Globus pallidus (tissue), 1 donor: ENCODE data around the gene WARS2.
"Not testable (repeated sequence)": the region's sequence is repeated elsewhere in the genome, so short reads cannot be mapped to it uniquely, and the experiment has no call there.

Experiments used
- DNase-seq: peaks from one replicate; pipeline ENCODE4 v3.0.0-alpha.2; 2015; ENCODE audit warnings: low spot score

The WARS2 gene

GRCh38 chr1:119139403-119139802 lies 1.1 kb downstream of the WARS2 start:
- DNase-seq: no peak

DNA sequence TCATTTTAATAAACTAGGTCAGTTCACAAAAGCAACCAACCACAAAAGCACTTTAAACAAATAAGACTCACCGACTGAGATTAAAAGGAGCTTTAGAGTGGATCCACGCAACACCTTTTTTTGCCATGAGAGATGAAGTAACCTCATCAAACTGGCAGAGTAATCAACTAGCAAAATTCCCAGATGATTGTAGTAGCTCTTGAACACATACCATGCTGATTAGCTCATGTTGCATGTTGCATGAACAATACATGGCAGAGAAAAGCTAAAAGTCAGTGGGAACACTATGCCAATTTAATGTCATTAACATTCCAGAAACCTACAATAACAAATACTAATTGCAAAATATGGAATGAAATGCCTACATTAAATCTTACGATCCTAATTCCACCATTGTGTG lies 4.1 kb downstream of the WARS2 start:
- no peak for DNase-seq

DNA sequence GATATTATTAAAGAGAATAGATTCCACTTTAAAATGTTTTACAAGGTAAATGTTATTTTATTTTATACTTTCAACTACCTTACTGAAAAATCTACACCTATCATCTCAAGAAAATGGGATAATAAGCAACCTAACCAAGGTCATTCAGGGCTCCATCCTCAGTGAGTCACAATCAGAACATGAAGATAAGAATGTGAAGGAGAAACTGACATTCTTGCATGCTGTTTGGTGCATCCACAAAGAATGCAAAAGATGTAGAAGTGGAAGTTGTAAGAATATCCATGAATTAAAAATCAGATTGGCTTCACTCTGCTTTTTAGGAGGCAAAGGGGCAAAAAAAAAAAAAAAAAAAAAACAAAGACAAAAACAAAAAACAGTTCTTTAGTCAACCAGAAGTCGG lies 6.5 kb downstream of the WARS2 start:
- no peak for DNase-seq

GRCh38 chr1:119132179-119132578 lies 8.3 kb downstream of the WARS2 start:
- DNase-seq: no peak

DNA sequence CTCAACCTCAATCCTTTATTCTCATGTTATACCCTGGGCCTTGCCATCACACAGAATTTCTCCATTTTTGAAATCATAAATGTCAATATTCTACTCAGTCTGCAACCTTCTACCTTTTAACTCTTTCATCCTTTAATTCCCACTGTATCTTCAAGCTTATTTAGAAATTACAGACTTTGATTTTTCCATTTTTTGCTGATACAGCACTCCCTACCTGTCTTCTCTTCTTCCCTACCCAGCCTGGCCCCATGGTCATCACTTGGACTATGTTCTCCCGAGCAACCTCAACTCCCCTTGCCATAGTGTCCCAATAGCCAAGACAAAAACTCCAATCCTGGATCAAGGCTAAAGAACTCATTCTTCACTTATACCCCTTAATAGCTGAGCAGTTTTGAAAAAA lies 14.6 kb downstream of the WARS2 start:
- DNase-seq: no peak

- DNase-seq: no peak
These were observed 15.7 kb downstream of the WARS2 start for GRCh38 chr1:119124764-119125163.

GRCh38 chr1:119121872-119122271 lies 18.6 kb downstream of the WARS2 start:
- not testable (repeated sequence) for DNase-seq

DNA sequence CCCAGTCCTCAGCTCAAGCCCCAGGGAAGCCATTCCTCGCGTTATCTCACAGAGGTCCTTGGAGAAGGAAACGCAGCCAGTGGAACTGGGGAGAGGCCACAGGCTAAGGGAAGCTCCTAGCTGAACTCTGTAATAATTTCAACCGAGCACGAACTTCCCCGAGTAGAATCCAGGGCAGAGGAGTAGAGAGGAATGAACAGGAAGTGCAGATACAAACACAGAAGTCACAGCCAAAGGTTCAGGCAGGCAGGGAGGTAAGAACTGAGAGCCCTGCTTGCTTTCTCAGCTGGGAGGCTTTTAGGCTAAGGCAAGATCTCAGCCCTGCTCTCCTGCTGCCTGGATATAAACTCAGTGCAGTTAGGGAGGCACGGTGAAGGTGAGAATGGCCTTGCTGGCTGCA lies 23.7 kb downstream of the WARS2 start:
- no peak for DNase-seq

- DNase-seq: no peak
These were observed 24.7 kb downstream of the WARS2 start for GRCh38 chr1:119115736-119116135.

- no peak for DNase-seq
These were observed 25.1 kb downstream of the WARS2 start for GRCh38 chr1:119115311-119115710.

- no peak for DNase-seq
These were observed 25.7 kb downstream of the WARS2 start for GRCh38 chr1:119114786-119115185.

DNA sequence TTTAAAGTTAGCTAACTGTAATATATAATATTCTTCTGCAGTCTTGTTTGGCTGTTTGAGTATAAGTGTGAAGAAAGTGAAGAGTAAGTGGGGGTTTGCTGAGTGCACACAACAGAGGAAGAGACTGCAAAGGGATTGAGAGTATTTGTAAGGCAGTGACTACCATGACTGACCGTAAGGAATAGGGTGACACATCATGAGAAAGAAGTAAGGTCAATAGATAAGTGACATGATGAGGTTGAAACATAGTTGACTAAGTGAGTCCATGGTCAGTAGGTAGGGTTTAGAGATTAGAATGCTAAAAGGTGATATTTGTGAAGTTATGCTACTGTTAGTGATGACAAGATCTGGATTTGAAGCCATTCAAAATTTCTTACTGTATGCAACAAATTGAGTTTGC lies 27.7 kb downstream of the WARS2 start:
- no peak for DNase-seq

GRCh38 chr1:119112244-119112643 lies 28.2 kb downstream of the WARS2 start:
- no peak for DNase-seq

GRCh38 chr1:119108988-119109387 lies 31.5 kb downstream of the WARS2 start:
- DNase-seq: no peak

DNA sequence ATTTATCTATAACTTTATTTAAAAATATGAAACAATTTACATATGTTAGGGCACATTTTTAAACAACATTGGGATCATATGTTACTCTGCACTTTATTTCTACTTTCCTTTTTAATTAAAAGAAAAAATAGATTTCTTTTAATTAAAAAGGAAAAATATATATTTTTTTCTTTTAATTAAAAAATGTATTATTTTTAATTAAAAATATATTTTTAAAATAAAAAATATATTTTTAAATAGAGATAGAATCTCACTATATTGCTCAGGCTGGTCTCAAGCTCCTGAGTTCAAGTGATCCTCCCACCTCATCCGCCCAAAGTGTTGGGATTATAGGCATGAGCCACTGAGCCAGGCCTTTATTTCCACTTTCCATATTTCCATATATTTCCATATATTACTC lies 36.7 kb downstream of the WARS2 start:
- no peak for DNase-seq

- DNase-seq: no peak
These were observed 38.4 kb downstream of the WARS2 start for GRCh38 chr1:119102051-119102450.

- DNase-seq: no peak
These were observed 38.9 kb downstream of the WARS2 start for GRCh38 chr1:119101563-119101962.

- DNase-seq: no peak
These were observed 40.7 kb downstream of the WARS2 start for GRCh38 chr1:119099775-119100174.

GRCh38 chr1:119097380-119097779 lies 43.1 kb downstream of the WARS2 start:
- DNase-seq: no peak

DNA sequence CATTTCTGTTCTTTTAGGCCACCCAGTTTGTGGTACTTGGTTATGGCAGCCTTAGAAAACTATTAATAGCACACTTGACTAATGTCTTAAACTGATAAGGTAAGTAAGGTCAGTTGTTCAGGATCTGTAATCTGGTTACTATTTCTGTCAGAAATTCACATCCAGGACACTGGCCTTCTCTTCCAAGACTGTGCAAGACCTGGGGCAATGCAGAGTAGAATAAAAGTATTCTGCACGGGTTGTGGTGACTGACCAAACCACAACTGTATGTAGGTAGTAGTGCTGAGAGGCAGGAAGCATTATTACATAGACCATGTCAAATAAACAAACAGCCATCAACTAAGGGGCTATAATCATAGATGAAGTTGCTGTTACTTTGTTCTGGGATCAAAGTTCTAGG lies 46.7 kb downstream of the WARS2 start:
- DNase-seq: no peak

- DNase-seq: no peak
These were observed 48.8 kb downstream of the WARS2 start for GRCh38 chr1:119091618-119092017.

- DNase-seq: no peak
These were observed 50.2 kb downstream of the WARS2 start for GRCh38 chr1:119090250-119090649.

- no peak for DNase-seq
These were observed 53.6 kb downstream of the WARS2 start for GRCh38 chr1:119086830-119087229.

DNA sequence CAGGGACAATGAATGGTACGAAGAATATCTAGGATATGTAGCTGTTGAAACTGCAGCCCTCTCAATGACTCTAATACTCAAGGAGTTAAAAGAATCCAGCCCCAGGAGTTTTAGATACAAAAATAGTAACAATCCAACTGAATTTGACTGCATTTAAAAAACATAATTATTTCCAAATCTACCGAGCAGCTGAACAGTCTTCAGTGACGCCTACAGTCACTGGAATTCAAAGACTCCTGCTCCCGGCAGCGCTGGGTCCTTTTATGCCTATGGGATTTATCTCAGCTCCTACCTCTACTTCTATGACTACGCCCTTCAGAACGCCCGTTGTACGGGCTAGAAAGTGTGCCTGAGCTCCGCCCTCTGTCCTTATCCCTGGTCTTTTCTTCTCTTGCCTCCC lies 55.7 kb downstream of the WARS2 start:
- no peak for DNase-seq

- no peak for DNase-seq
These were observed 56.5 kb downstream of the WARS2 start for GRCh38 chr1:119083980-119084379.
